Thyroid gland (tissue), 4 donors: Measurements from ENCODE around the gene SEC31B. TPM values are rescaled to one million over a fixed set of nuclear protein-coding genes. Genes with fewer than 3 reads are reported as not detected.

Source experiments
- DNase-seq, 2 donors: peaks; one replicate each; pipeline ENCODE4 v3.0.0-alpha.2; 2019
- H3K27ac ChIP-seq, 3 donors: fragments of 200-600 bp; sonication (generic); 1 replicate in 2 of 3; 2 replicates in 1 of 3; pipeline ENCODE4 v1.5.1; 2016 to 2019; ENCODE audit warnings: mild to moderate bottlenecking in 1 of 3, moderate library complexity in 1 of 3
- H3K27me3 ChIP-seq: fragments of 200-600 bp; sonication (generic); one replicate; pipeline ENCODE4 v1.5.1; 2019
- H3K36me3 ChIP-seq, 2 donors: fragments of 200-600 bp; sonication (generic); one replicate each; pipeline ENCODE4 v1.5.1; 2016 to 2019
- H3K4me1 ChIP-seq, 2 donors: fragments of 200-600 bp; sonication (generic); one replicate each; pipeline ENCODE4 v1.5.1; 2017 to 2019
- H3K4me3 ChIP-seq, 3 donors: fragments of 200-600 bp; sonication (generic); replicated peaks in 1 of 3; 1 replicate in 2 of 3; 2 replicates in 1 of 3; pipeline ENCODE4 v1.5.1; 2016; ENCODE audit warnings: mild to moderate bottlenecking in 1 of 3
- H3K9me3 ChIP-seq: fragments of 200-600 bp; sonication (generic); one replicate; pipeline ENCODE4 v1.5.1; 2017
- POLR2A ChIP-seq, 2 donors: fragments of 450-650 bp; IDR thresholded peaks; one replicate each; pipeline ENCODE4 v1.6.1; 2017; ENCODE audit warnings: antibody characterized with exemption in 2 of 2, mild to moderate bottlenecking in 2 of 2, moderate library complexity in 1 of 2
- WGBS, 2 donors: methylation state at CpG; one replicate each; pipeline ENCODE4 v1.1.5; 2017; 5-methylcytosine and 5-hydroxymethylcytosine counted together
- intact Hi-C: fragments of 100-400 bp; cut with DNase I; formaldehyde crosslinking; loops from one replicate; pipeline ENCODE4 v1.15.1; 2023
- total RNA-seq, 4 donors: library from RNA; depleted of rRNA; stranded (reverse); fragments of >200 nt; gene quantifications; one replicate each; pipeline ENCODE4 v1.2.3, GENCODE V29; 2016
- TF ChIP-seq, protein P1 (sequence below), 6 experiments: fragments of 200-600 bp in 3 of 6; fragments of 450-650 bp in 3 of 6; sonication (generic) in 3 of 6; IDR thresholded peaks; one replicate each; pipeline ENCODE4 v1.5.1; 2016 to 2019; ENCODE audit warnings: antibody characterized with exemption in 6 of 6, mild to moderate bottlenecking in 2 of 6, inconsistent platforms in 1 of 6, moderate library complexity in 1 of 6

Gene SEC31B
- total RNA-seq, 4 donors from 2014 or later: 4.2 to 8.9 (median 6.9) TPM

DNA sequence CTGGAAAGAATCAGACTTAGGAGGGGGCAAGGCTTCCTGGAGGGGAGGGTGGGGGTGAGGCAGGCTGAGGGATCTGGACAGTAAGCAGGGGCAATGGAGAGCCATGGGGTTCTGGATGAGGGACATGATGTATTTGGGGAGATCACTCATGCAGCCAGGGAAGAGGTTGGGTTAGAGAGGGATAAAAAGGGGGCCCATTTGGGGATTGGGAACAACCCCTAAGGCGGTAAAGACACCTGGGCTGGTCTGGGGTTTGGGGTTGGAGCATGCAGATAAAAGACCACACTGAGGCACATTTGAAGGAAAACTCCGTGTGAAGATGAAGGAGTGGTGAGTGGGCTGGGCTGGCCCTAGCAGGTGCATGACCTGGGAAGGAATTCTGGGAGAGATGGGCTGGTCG is 46.9 kb upstream of the SEC31B start:
- Histone ChIP-seq H3K4me3 (no peak overlapping the region), H3K27ac (no peak overlapping the region), H3K4me1 (peaks cover 7 to 11% of the 10 kb centered on the region in 2 donors), H3K36me3 (no peaks in the 10 kb centered on the region), H3K27me3 (peaks cover 15% of the 10 kb centered on the region), H3K9me3 (no peaks in the 10 kb centered on the region)
- WGBS, 2 donors: 54 to 58% methylated on average over 3 of the region's 3 CpGs
- TF ChIP-seq POLR2A (IDR thresholded peaks at IDR 0.05): no peak
- TF ChIP-seq, protein P1, sequence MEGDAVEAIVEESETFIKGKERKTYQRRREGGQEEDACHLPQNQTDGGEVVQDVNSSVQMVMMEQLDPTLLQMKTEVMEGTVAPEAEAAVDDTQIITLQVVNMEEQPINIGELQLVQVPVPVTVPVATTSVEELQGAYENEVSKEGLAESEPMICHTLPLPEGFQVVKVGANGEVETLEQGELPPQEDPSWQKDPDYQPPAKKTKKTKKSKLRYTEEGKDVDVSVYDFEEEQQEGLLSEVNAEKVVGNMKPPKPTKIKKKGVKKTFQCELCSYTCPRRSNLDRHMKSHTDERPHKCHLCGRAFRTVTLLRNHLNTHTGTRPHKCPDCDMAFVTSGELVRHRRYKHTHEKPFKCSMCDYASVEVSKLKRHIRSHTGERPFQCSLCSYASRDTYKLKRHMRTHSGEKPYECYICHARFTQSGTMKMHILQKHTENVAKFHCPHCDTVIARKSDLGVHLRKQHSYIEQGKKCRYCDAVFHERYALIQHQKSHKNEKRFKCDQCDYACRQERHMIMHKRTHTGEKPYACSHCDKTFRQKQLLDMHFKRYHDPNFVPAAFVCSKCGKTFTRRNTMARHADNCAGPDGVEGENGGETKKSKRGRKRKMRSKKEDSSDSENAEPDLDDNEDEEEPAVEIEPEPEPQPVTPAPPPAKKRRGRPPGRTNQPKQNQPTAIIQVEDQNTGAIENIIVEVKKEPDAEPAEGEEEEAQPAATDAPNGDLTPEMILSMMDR (IDR thresholded peaks at IDR 0.05): no peak
- intact Hi-C loops: no loop called here
- DNase-seq: no peak

DNA sequence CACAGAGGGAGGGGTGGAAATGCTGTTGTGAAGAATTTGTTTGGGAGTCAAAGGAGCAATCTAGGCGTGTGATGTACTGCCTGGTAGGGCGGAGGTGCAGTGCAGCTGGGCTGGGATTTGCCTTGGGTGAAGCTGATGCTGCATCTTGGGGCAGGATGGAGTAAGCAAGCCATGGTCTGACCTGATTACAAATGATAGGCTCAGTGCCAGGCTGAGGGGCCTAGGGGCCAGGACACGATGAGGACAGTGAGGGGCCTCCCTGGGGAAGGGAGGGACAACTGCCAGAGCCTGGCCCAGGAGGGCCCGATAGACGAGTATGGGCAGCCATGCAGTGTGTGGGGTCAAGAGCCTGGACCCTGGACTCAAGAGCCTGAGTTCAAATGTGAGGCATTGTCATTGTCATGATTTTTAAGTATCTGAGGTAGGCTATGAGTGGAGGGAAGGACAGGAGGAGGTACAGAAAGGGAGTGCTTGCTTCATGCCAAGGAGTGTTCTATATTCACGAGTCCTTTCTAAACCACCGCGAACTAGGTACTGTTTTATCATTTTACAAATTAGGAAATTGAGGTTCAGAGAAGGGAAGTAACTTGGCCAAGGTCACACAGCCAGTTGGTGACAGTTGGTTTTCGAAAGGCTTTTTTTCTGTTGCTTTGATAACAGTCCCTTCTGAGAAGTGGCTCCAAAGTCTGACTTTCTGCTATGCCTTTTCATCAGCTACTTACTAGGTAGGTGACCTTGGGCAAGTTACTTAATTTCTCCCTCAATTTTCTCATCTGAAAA is 45.7 kb upstream of the SEC31B start:
- no peak for TF ChIP-seq POLR2A (IDR thresholded peaks at IDR 0.05)
- TF ChIP-seq, protein P1 (IDR thresholded peaks at IDR 0.05): no peak
- Histone ChIP-seq H3K27me3 (peaks cover 15% of the 10 kb centered on the region), H3K36me3 (no peaks in the 10 kb centered on the region), H3K9me3 (no peaks in the 10 kb centered on the region), H3K4me3 (no peak overlapping the region), H3K4me1 (peaks cover 7 to 11% of the 10 kb centered on the region in 2 donors), H3K27ac (no peak overlapping the region)
- no peak for DNase-seq
- intact Hi-C loops: no loop called here
- WGBS, 2 donors: 63 to 68% methylated on average over 9 of the region's 9 CpGs

DNA sequence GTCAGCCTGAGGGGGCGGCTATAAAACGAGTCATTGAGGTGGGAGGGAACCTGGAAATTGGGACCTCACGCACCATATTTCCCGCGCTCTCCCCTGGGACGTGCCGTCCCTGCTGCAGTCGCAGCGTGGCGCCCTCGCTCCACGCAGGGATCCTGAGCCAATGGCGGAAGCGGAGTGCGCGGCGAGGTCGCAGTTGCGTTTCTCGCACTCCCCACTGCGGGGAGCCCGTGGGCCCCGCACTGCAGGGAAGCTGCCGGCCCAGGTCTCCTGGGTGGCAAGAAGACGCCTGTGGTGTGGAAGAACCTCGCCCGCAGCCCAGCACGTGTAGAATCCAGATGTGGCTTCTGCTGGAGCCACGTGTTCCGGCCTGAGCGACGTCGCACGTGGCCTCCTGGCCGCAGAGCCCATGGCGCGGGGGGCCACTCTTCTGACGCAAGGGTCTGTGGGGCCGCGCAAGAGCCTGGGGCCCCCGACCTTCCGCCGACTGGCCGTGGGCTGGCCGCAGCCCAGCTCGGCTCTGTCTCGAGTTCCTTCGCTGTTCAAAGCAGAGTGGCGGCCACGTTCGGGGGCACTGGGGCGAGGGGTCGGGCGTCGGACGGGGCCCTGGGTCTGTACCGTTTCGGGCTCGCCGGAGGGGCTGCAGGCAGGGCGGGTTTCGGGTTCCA is 42.5 kb upstream of the SEC31B start:
- TF ChIP-seq, protein P1 (IDR thresholded peaks at IDR 0.05): peak in 5 of 6 experiments; percentile 33 to 72 (median 46)
- TF ChIP-seq POLR2A (IDR thresholded peaks at IDR 0.05): no peak
- H3K27me3 ChIP-seq: peaks cover 12% of the 10 kb centered on the region
- 3 to 8% methylated on average over 24 to 27 of the region's 62 CpGs for WGBS, 2 donors
- no peaks in the 10 kb centered on the region for H3K36me3 ChIP-seq
- H3K4me1 ChIP-seq: peaks cover 7 to 11% of the 10 kb centered on the region in 2 donors
- no peak overlapping the region for H3K4me3 ChIP-seq
- intact Hi-C loops: no loop called here
- H3K27ac ChIP-seq: no peak overlapping the region
- DNase-seq: peak; percentile 45 to 50
- H3K9me3 ChIP-seq: no peaks in the 10 kb centered on the region

DNA sequence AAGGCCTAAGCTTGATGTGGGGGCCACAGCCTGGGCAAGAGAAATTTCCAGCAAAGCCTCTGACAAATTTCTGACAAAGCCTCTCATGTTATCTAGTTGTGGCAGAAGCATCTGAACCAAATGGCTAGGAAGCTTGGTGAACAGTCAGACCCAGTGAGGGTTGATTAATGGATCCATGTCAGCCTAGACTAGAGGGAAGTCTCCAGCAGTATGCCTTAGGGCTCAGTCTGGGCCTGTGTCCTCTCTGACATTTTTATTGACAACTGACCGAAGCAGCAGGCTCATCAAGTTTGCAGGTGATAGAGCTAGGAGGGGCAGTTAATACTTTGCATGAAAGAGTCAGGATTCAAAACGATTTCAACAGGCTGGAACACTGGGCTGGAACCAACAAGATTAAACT is 41.3 kb upstream of the SEC31B start:
- no peak for DNase-seq
- Histone ChIP-seq H3K27ac (no peak overlapping the region), H3K36me3 (no peaks in the 10 kb centered on the region), H3K27me3 (peaks cover 12% of the 10 kb centered on the region), H3K4me3 (no peak overlapping the region), H3K4me1 (peaks cover 7 to 11% of the 10 kb centered on the region in 2 donors), H3K9me3 (no peaks in the 10 kb centered on the region)
- TF ChIP-seq POLR2A (IDR thresholded peaks at IDR 0.05): no peak
- TF ChIP-seq, protein P1 (IDR thresholded peaks at IDR 0.05): no peak
- WGBS, 2 donors: 61 to 83% methylated on average over 2 of the region's 2 CpGs
- intact Hi-C loops: no loop called here

DNA sequence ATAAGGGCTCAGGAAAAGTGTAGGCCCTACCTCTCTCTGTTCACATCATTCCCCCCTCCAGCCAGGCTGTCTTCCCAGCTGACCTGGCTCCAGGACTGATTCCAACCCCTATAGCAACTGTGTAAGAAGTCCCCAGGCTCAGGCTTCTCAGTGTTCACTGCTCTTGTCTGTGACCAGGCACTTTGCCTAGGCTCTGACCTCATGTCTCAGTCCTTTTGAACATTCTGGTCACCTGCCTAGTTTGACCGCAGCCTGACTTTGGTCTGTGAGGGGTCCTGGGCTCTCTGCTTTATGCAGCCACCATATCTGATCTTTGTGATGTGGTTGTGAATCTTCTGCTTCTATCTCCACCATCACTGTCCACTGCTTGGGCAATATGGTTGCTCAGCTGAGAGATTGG is 40.6 kb upstream of the SEC31B start:
- H3K27ac ChIP-seq: no peak overlapping the region
- no peak overlapping the region for H3K4me3 ChIP-seq
- intact Hi-C loops: no loop called here
- no peaks in the 10 kb centered on the region for H3K36me3 ChIP-seq
- H3K4me1 ChIP-seq: peaks cover 7 to 11% of the 10 kb centered on the region in 2 donors
- TF ChIP-seq POLR2A (IDR thresholded peaks at IDR 0.05): no peak
- TF ChIP-seq, protein P1 (IDR thresholded peaks at IDR 0.05): no peak
- H3K9me3 ChIP-seq: no peaks in the 10 kb centered on the region
- WGBS, 2 donors: 94 to 100% methylated on average over 1 of the region's 1 CpG
- DNase-seq: no peak
- H3K27me3 ChIP-seq: peaks cover 12% of the 10 kb centered on the region
